K562 (cell line): ENCODE results near the gene SGPP2. TPM values are rescaled to one million over a fixed set of nuclear protein-coding genes. Genes with fewer than 3 reads are reported as not detected.

Source experiments
- ATAC-seq: fragments of 200-7000 bp; cut with Tn5 transposase; 3 replicates; pipeline ENCODE4 v1.9.1; 2020; ENCODE audit warnings: moderate library complexity
- BruUV-seq: library from RNA; stranded (reverse); fragments of 400-500 nt; replicated peaks from 2 replicates; lab custom pipeline; 2021; lab: Mats Ljungman, UMichigan
- CTCF ChIA-PET: fragments of 300-600 bp; formaldehyde crosslinking; extraction: SDS; loops from one replicate; lab custom pipeline; 2021; ENCODE audit warnings: low intra/inter-chr PET ratio; lab: Yijun Ruan, JAX
- POLR2A ChIA-PET: fragments of 300-600, 350-650 bp; sonication (Branson Sonifier 250); formaldehyde crosslinking; extraction: SDS; loops from one replicate; lab custom pipeline; 2021; ENCODE audit warnings: antibody characterized with exemption, inconsistent platforms; lab: Yijun Ruan, JAX
- DNase-seq, 4 experiments: peaks; one replicate each; pipeline versions ENCODE4 v3.0.0 to v3.0.0-alpha.2; 2011 to 2018; ENCODE audit warnings: low spot score in 3 of 4, mixed read lengths in 3 of 4; ENCODE audit errors: extremely low read depth in 1 of 4
- FAIRE-seq: peaks from 2 replicates; lab custom pipeline; 2011; peaks lifted over from hg19 to GRCh38; lab: Jason Lieb, UNC
- H2AFZ ChIP-seq: 2 replicates; pipeline ENCODE4 v1.6.0; 2011; ENCODE audit warnings: low read depth, low read length, control low read depth, inconsistent platforms
- H3K27ac ChIP-seq: fragments of 200-600 bp; 3 replicates; pipeline ENCODE4 v1.8.0; 2011; ENCODE audit warnings: low read depth, mild to moderate bottlenecking, control low read depth, inconsistent platforms, low read length, moderate library complexity, mixed read lengths; ENCODE audit errors: extremely low read depth
- H3K27me3 ChIP-seq, 2 experiments: fragments of 300-600 bp in 1 of 2; 2 replicates in 1 of 2; 3 replicates in 1 of 2; pipeline versions ENCODE4 v1.6.0 to v1.8.0; 2011; ENCODE audit warnings: inconsistent platforms in 2 of 2, low read length in 2 of 2, mild to moderate bottlenecking in 1 of 2, mixed read lengths in 1 of 2, moderate library complexity in 1 of 2; ENCODE audit not compliant: control insufficient read depth in 2 of 2, insufficient read depth in 2 of 2
- H3K36me3 ChIP-seq: fragments of 300-600 bp; 3 replicates; pipeline ENCODE4 v1.8.0; 2011; ENCODE audit warnings: mild to moderate bottlenecking, low read length, inconsistent platforms; ENCODE audit not compliant: control insufficient read depth, insufficient read depth
- H3K4me1 ChIP-seq, 2 experiments: fragments of 200-600 bp in 1 of 2; replicated peaks in 1 of 2; 2 replicates in 1 of 2; 3 replicates in 1 of 2; pipeline versions ENCODE4 v1.5.1 to v1.8.0; 2011; ENCODE audit warnings: inconsistent platforms in 2 of 2, low read length in 2 of 2, mild to moderate bottlenecking in 1 of 2, mixed read lengths in 1 of 2, moderate library complexity in 1 of 2; ENCODE audit not compliant: control insufficient read depth in 2 of 2, insufficient read depth in 2 of 2
- H3K4me2 ChIP-seq: 2 replicates; pipeline ENCODE4 v1.6.1; 2011; ENCODE audit warnings: low read length, control low read depth, inconsistent platforms, mixed read lengths; ENCODE audit not compliant: insufficient read depth
- H3K4me3 ChIP-seq: fragments of 200-600 bp; sonication (generic), shearing (Covaris generic); 2 replicates; pipeline ENCODE4 v1.5.1; 2016; ENCODE audit warnings: control low read depth, inconsistent platforms
- H3K79me2 ChIP-seq: fragments of 200-600 bp; 3 replicates; pipeline ENCODE4 v1.8.0; 2011; ENCODE audit warnings: low read length, inconsistent platforms; ENCODE audit not compliant: control insufficient read depth, insufficient read depth
- H3K9ac ChIP-seq, 2 experiments: 2 replicates each; pipeline versions ENCODE4 v1.6.0 to v1.6.1; 2011; ENCODE audit warnings: low read depth in 2 of 2, low read length in 2 of 2, control low read depth in 1 of 2, inconsistent platforms in 1 of 2, mild to moderate bottlenecking in 1 of 2, mixed read lengths in 1 of 2; ENCODE audit not compliant: insufficient read depth in 1 of 2
- H3K9me1 ChIP-seq: one replicate; pipeline ENCODE4 v1.6.0; 2011; ENCODE audit warnings: inconsistent platforms, mild to moderate bottlenecking, low read length, moderate library complexity; ENCODE audit not compliant: control insufficient read depth, insufficient read depth
- H3K9me3 ChIP-seq: replicated peaks from 2 replicates; pipeline ENCODE4 v1.5.1; 2011; ENCODE audit warnings: low read depth, low read length, inconsistent platforms; ENCODE audit not compliant: control insufficient read depth, insufficient read depth
- H4K20me1 ChIP-seq: replicated peaks from 2 replicates; pipeline ENCODE4 v1.6.1; 2011; ENCODE audit warnings: low read length, inconsistent platforms, mixed read lengths; ENCODE audit not compliant: control insufficient read depth, insufficient read depth
- ETS1 ChIP-seq: conservative IDR thresholded peaks from 2 replicates; pipeline ENCODE4 v1.6.1; 2011; ENCODE audit warnings: low read depth, mild to moderate bottlenecking, low read length; ENCODE audit not compliant: control insufficient read depth
- HDAC1 ChIP-seq, 2 experiments: fragments of 450-650 bp; IDR thresholded peaks; 2 replicates each; pipeline ENCODE4 v1.6.1; 2016 to 2017; ENCODE audit warnings: inconsistent platforms in 1 of 2, mild to moderate bottlenecking in 1 of 2, moderate library complexity in 1 of 2
- MEF2D ChIP-seq: conservative IDR thresholded peaks from 2 replicates; pipeline ENCODE4 v1.6.1; 2016; ENCODE audit warnings: low read depth, missing genetic modification characterization, missing compliant biosample characterization
- ZFP30 ChIP-seq: fragments of 250-450 bp; sonication (Bioruptor Pico); IDR thresholded peaks from 2 replicates; pipeline ENCODE4 v1.8.0; 2022; ENCODE audit warnings: moderate library complexity, mild to moderate bottlenecking, inconsistent platforms, borderline replicate concordance
- ZNF384 ChIP-seq: IDR thresholded peaks from 2 replicates; pipeline ENCODE4 v1.6.1; 2012; ENCODE audit warnings: low read depth, low read length, improper control_type of control experiment
- WGBS: fragments of 100-300 bp; shearing (Covaris generic); methylation state at CpG from one replicate; pipeline ENCODE4 v1.1.6; 2016; ENCODE audit warnings: low coverage, mixed read lengths; ENCODE audit not compliant: insufficient coverage; ENCODE audit errors: missing lambda C conversion rate; 5-methylcytosine and 5-hydroxymethylcytosine counted together
- in situ Hi-C: fragments of 300-500 bp; cut with MboI; formaldehyde crosslinking; loops from 4 replicates; pipeline ENCODE4 v1.15.0; 2018; ENCODE audit warnings: inconsistent platforms, mixed read lengths
- intact Hi-C: fragments of 100-400 bp; cut with micrococcal nuclease; formaldehyde crosslinking; loops from 2 replicates; pipeline ENCODE4 v1.14.2; 2022
- polyA plus RNA-seq, 8 experiments: library from polyadenylated mRNA; depleted of rRNA in 4 of 8; stranded (reverse) in 5 of 8; unstranded in 3 of 8; fragments of >200 nt; fragmentation: Nextera tagmentation in 2 of 8; fragmentation: Illumina TruSeq in 1 of 8; extraction: Ambion mirVana in 2 of 8; extraction: Trizol in 1 of 8; gene quantifications; 2 replicates each; pipeline versions ENCODE4 v1.2.1 to v1.2.3, GENCODE V29; 2011 to 2014; ENCODE audit warnings: inconsistent platforms in 1 of 8, missing spikeins in 1 of 8
- total RNA-seq, 7 experiments: library from RNA; depleted of rRNA in 6 of 7; stranded (reverse); fragments of >200 nt in 6 of 7; fragmentation: Illumina TruSeq in 2 of 7; extraction: Trizol in 2 of 7; gene quantifications; 2 replicates each; pipeline versions ENCODE4 v1.2.1 to v1.2.3, GENCODE V29; 2011 to 2021; ENCODE audit warnings: low replicate concordance in 1 of 7
- TF ChIP-seq, protein P1 (sequence below): sonication (generic); formaldehyde crosslinking; IDR thresholded peaks from 2 replicates; pipeline ENCODE4 v1.8.1; 2023; ENCODE audit warnings: mild to moderate bottlenecking, missing genetic modification reagents

SGPP2 gene
- total and polyA plus RNA-seq, 9 of the 15 experiments (the other 6 are each of a cell fraction or from before 2014, with no cell fraction given), result 0.01 to 0.04 TPM; not detected in 7

- TF ChIP-seq, protein P1, sequence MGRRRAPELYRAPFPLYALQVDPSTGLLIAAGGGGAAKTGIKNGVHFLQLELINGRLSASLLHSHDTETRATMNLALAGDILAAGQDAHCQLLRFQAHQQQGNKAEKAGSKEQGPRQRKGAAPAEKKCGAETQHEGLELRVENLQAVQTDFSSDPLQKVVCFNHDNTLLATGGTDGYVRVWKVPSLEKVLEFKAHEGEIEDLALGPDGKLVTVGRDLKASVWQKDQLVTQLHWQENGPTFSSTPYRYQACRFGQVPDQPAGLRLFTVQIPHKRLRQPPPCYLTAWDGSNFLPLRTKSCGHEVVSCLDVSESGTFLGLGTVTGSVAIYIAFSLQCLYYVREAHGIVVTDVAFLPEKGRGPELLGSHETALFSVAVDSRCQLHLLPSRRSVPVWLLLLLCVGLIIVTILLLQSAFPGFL (CRISPR knock-in tag), result no peak
- no peak for TF ChIP-seq MEF2D (tag)
- TF ChIP-seq ETS1, result no peak
- no peak for TF ChIP-seq ZFP30 (CRISPR knock-in tag)
- TF ChIP-seq HDAC1 (IDR thresholded peaks at IDR 0.05), result no peak
- TF ChIP-seq, all 486 proteins: peak for 0
Measured at GRCh38 chr2:222547083-222547482, 122.7 kb downstream of the SGPP2 start (continued).

- Histone ChIP-seq H3K9ac (no peak overlapping the region), H3K36me3 (no peaks in the 10 kb centered on the region), H2AFZ (no peak overlapping the region), H3K79me2 (no peaks in the 10 kb centered on the region), H3K9me1 (no peaks in the 10 kb centered on the region), H3K4me2 (no peak overlapping the region), H3K9me3 (no peaks in the 10 kb centered on the region), H3K27me3 (no peaks in the 10 kb centered on the region), H4K20me1 (no peaks in the 10 kb centered on the region), H3K27ac (no peak overlapping the region), H3K4me3 (no peak overlapping the region), H3K4me1 (no peaks in the 10 kb centered on the region)
- intact Hi-C loops (loop anchor here (5.0 kb wide), 1 partner anchor 507 kb away; no protein-coding TSS in a partner anchor), in situ Hi-C loops (no loop called here)
- TF ChIP-seq ZNF384, result no peak
- no peak for FAIRE-seq
- ChIA-PET CTCF (no interaction called here), POLR2A (no interaction called here)
- BruUV-seq, result no TSS peak
- 3% methylated on average over 3 of the region's 3 CpGs for WGBS
- DNase-seq, result no peak
- no peak for ATAC-seq
Measured at GRCh38 chr2:222548992-222549391, 124.6 kb downstream of the SGPP2 start.
